ENCODE measurements around the gene MLLT10. TPM values are rescaled to one million over a fixed set of nuclear protein-coding genes. Genes with fewer than 3 reads are reported as not detected.
A peak's percentile ranks its signal among the peaks of the same experiment; 100 is the strongest.

MLLT10 gene
- total RNA-seq, 1 donor from 2014 or later, result 53.3 TPM

DNA sequence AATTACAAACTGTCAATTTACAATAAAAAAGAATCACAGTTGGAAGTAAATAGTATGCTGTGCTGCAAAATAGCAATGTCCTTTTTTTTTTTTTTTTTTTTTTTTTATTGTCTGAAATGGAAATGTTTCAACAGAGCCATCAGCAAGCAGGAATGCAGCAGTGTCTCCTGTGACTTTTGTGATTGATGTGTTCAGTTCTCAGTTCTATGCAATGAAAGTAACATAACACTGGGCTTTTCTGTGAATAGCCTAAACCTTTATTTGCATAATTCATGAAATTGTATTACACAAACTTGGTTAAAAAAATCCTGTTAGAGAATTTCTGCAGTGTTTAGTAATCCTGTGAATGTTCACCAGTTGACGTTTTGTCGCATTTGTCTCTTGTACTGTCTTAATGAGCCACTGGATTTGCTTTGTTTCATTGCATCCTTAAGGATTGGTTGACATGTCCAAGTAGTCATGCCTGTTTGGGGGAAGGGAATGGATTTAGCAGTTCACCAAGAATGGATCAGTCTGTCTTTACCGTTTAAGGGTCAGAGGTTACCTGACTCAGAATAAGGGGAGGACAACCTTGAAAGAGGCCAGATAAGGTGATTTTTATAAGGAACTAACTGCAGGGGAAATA, 192.7 kb downstream of the MLLT10 start:
- Histone ChIP-seq H3K27ac (no peak overlapping the region), H3K36me3 (no peaks in the 10 kb centered on the region), H3K4me3 (no peak overlapping the region), H3K27me3 (no peaks in the 10 kb centered on the region), H3K9me3 (no peaks in the 10 kb centered on the region), H3K4me1 (peaks cover 30% of the 10 kb centered on the region)
- intact Hi-C loops (cut with DNase I), result loop anchor here (5.0 kb wide), 1 partner anchor 209 kb away; no protein-coding TSS in a partner anchor
- no peak for TF ChIP-seq POLR2A (IDR thresholded peaks at IDR 0.05)
- TF ChIP-seq, protein P1, sequence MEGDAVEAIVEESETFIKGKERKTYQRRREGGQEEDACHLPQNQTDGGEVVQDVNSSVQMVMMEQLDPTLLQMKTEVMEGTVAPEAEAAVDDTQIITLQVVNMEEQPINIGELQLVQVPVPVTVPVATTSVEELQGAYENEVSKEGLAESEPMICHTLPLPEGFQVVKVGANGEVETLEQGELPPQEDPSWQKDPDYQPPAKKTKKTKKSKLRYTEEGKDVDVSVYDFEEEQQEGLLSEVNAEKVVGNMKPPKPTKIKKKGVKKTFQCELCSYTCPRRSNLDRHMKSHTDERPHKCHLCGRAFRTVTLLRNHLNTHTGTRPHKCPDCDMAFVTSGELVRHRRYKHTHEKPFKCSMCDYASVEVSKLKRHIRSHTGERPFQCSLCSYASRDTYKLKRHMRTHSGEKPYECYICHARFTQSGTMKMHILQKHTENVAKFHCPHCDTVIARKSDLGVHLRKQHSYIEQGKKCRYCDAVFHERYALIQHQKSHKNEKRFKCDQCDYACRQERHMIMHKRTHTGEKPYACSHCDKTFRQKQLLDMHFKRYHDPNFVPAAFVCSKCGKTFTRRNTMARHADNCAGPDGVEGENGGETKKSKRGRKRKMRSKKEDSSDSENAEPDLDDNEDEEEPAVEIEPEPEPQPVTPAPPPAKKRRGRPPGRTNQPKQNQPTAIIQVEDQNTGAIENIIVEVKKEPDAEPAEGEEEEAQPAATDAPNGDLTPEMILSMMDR (IDR thresholded peaks at IDR 0.05), result no peak
- no peak for TF ChIP-seq POLR2AphosphoS5 (IDR thresholded peaks at IDR 0.05; ENCODE audit: insufficient read depth in 1 of 2, low read depth in 1 of 2)
- no peak for DNase-seq (ENCODE audit: extremely low spot score in 2 of 2)

DNA sequence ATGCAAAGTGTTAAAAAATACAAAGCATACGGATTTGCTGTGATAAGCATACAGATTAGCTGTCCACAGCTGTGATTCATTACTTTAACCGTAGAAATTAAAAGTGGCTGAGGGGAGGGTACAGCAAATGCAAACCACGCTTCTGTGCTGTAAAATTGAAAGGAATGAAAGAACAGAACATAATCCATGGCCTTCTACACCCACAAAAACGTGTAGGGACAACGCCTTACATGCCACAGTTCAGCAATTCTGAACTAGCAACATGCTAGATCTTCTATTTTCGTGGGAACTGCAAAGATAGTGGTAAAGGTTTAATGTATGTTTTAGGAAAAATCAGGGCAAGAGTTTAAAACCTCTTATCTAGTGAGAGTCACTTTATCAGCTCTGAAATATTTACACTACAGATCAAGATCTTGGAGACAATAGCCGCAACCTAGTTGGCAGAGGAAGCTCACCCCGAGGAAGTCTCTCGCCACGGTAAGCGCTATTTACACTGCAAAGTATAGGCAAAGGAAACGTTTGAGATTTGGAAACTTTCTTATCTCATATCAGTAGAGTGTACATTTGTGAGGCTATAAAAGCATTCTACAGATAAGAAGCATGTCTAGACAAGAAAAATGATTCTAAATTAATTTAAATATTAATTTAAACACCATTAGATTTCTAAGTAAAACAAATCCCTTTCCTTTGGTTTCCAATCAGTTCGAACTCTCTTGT, 193.6 kb downstream of the MLLT10 start:
- Histone ChIP-seq H3K27ac (no peak overlapping the region), H3K4me3 (no peak overlapping the region), H3K4me1 (peaks cover 30% of the 10 kb centered on the region), H3K36me3 (no peaks in the 10 kb centered on the region), H3K9me3 (no peaks in the 10 kb centered on the region), H3K27me3 (no peaks in the 10 kb centered on the region)
- no peak for DNase-seq (ENCODE audit: extremely low spot score in 2 of 2)
- intact Hi-C loops (cut with DNase I), result loop anchor here (5.0 kb wide), 1 partner anchor 210 kb away; no protein-coding TSS in a partner anchor
- TF ChIP-seq POLR2AphosphoS5 (IDR thresholded peaks at IDR 0.05; ENCODE audit: insufficient read depth in 1 of 2, low read depth in 1 of 2) (no peak), POLR2A (IDR thresholded peaks at IDR 0.05) (no peak)
- TF ChIP-seq, protein P1 (IDR thresholded peaks at IDR 0.05), result no peak

DNA sequence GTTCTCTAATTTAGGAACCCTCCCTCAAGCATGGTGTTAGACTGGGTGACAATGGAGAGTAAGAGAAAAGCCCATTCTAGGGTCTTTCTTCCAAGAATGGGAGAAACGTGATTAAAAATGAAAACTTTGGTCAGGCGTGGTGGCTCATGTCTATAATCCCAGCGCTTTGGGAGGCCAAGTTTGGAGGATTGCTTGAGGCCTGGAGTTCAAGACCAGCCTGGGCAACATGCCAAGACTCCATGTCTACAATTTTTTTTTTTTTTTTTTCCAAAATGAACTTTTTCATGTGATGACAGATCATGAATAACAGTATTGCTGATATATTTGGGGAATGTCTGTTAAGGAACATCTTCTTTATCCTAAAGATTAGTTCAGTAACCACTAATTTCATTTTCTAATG, 194.6 kb downstream of the MLLT10 start:
- TF ChIP-seq POLR2AphosphoS5 (IDR thresholded peaks at IDR 0.05; ENCODE audit: insufficient read depth in 1 of 2, low read depth in 1 of 2) (no peak), POLR2A (IDR thresholded peaks at IDR 0.05) (no peak)
- TF ChIP-seq, protein P1 (IDR thresholded peaks at IDR 0.05), result no peak
- no peak for DNase-seq (ENCODE audit: extremely low spot score in 2 of 2)
- no peak overlapping the region for H3K27ac ChIP-seq
- intact Hi-C loops (cut with DNase I), result loop anchor here (5.0 kb wide), 1 partner anchor 211 kb away; no protein-coding TSS in a partner anchor
- H3K27me3 ChIP-seq, result no peaks in the 10 kb centered on the region
- H3K36me3 ChIP-seq, result peaks cover 0 to under 1% of the 10 kb centered on the region in 2 donors
- H3K4me3 ChIP-seq, result no peak overlapping the region
- no peaks in the 10 kb centered on the region for H3K9me3 ChIP-seq
- peaks cover 30% of the 10 kb centered on the region for H3K4me1 ChIP-seq

DNA sequence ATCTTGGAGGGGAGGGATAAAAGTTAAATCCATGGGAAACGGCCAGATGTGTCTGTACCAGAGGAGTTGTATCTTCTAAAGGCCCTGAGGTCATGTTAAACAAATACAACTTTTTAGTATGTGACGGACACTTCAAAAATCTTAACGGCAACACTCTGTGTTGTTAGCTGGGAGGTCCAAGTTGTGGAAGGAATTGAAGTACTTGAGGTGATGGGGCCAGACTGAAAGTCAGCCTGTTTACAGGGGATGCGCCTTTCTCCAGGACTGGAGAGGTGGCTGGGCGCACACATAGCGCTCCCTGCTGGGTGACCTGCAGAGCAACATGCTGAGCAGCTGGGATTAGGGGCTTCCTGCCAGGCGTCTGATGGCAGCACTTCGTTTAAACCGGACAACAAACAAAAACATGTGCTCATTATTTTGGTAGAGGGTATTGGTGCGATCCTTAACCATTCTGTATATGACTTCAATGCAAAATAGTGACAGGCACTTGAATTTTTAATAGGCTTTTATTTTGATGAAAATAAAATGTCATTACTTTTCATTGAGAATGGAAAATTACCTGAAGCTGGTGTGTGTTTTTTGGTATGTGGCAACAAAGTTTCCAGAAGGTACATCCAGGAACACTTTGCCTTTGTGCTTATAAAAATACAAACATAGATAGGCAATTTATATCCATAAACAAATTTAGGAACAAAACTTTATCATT, 198.2 kb downstream of the MLLT10 start:
- TF ChIP-seq POLR2AphosphoS5 (IDR thresholded peaks at IDR 0.05; ENCODE audit: insufficient read depth in 1 of 2, low read depth in 1 of 2) (peak in 1 of 2 donors; percentile 36), POLR2A (IDR thresholded peaks at IDR 0.05) (no peak)
- TF ChIP-seq, protein P1 (IDR thresholded peaks at IDR 0.05), result peak; percentile 51 to 69 (median 51)
- peaks cover 0 to 4% of the 10 kb centered on the region in 2 donors for H3K36me3 ChIP-seq
- H3K4me1 ChIP-seq, result peaks cover 4% of the 10 kb centered on the region
- H3K27ac ChIP-seq, result no peak overlapping the region
- DNase-seq (ENCODE audit: extremely low spot score in 2 of 2), result no peak
- no peaks in the 10 kb centered on the region for H3K27me3 ChIP-seq
- H3K9me3 ChIP-seq, result no peaks in the 10 kb centered on the region
- H3K4me3 ChIP-seq, result no peak overlapping the region
- intact Hi-C loops (cut with DNase I), result loop anchor here (5.0 kb wide), 1 partner anchor 235 kb away; no protein-coding TSS in a partner anchor

Measured in vagina (tissue), 2 donors.